ENCODE results near the gene CCDC171. TPM values are rescaled to one million over a fixed set of nuclear protein-coding genes. Genes with fewer than 3 reads are reported as not detected.

CCDC171 gene
- total and polyA plus RNA-seq, 12 donors, result 1.2 to 4.9 (median 2.7) TPM

- WGBS, 4 donors, result 72 to 90% (median 78%) methylated on average over 2 of the region's 2 CpGs
- TF ChIP-seq CTCF (IDR thresholded peaks at IDR 0.05) (no peak), POLR2A (IDR thresholded peaks at IDR 0.05) (no peak)
- Histone ChIP-seq H3K4me3 (no peak overlapping the region), H3K9me3 (replicated peaks in 1 of 3) (no peaks in the 10 kb centered on the region), H3K4me1 (replicated peaks in 1 of 2) (no peaks in the 10 kb centered on the region), H3K36me3 (replicated peaks in 1 of 2) (no peaks in the 10 kb centered on the region), H3K27ac (no peak overlapping the region), H3K27me3 (no peaks in the 10 kb centered on the region)
- DNase-seq, result no peak
- intact Hi-C loops (cut with DNase I), result no loop called here
Measured at GRCh38 chr9:15729507-15729906, 176.7 kb downstream of the CCDC171 start.

GRCh38 chr9:15735083-15735857 is 182.4 kb downstream of the CCDC171 start:
- peak in 3 of 7 donors; percentile 19 to 30 (median 27) for DNase-seq
- Histone ChIP-seq H3K27ac (no peak overlapping the region), H3K27me3 (no peaks in the 10 kb centered on the region), H3K9me3 (replicated peaks in 1 of 3) (no peaks in the 10 kb centered on the region), H3K4me1 (replicated peaks in 1 of 2) (no peaks in the 10 kb centered on the region), H3K36me3 (replicated peaks in 1 of 2) (no peaks in the 10 kb centered on the region), H3K4me3 (no peak overlapping the region)
- no peak for TF ChIP-seq POLR2A (IDR thresholded peaks at IDR 0.05)
- no peak for TF ChIP-seq CTCF (IDR thresholded peaks at IDR 0.05)
- WGBS, 4 donors, result 67 to 72% (median 69%) methylated on average over 5 of the region's 5 CpGs
- intact Hi-C loops (cut with DNase I), result no loop called here

- intact Hi-C loops (cut with DNase I), result no loop called here
- no peaks in the 10 kb centered on the region for H3K9me3 ChIP-seq (replicated peaks in 1 of 3)
Measured at GRCh38 chr9:15736569-15736968, 183.7 kb downstream of the CCDC171 start.

GRCh38 chr9:15738011-15738410 is 185.2 kb downstream of the CCDC171 start:
- Histone ChIP-seq H3K36me3 (replicated peaks in 1 of 2) (no peaks in the 10 kb centered on the region), H3K27me3 (no peaks in the 10 kb centered on the region), H3K9me3 (replicated peaks in 1 of 3) (no peaks in the 10 kb centered on the region), H3K27ac (no peak overlapping the region), H3K4me1 (replicated peaks in 1 of 2) (no peaks in the 10 kb centered on the region), H3K4me3 (no peak overlapping the region)
- no peak for TF ChIP-seq CTCF (IDR thresholded peaks at IDR 0.05)
- intact Hi-C loops (cut with DNase I), result no loop called here
- DNase-seq, result no peak
- WGBS, 4 donors, result 48 to 67% (median 59%) methylated on average over 1 of the region's 1 CpG

More at GRCh38 chr9:15736569-15736968, 183.7 kb downstream of the CCDC171 start:
- Histone ChIP-seq H3K4me3 (no peak overlapping the region), H3K4me1 (replicated peaks in 1 of 2) (no peaks in the 10 kb centered on the region), H3K27ac (no peak overlapping the region), H3K27me3 (no peaks in the 10 kb centered on the region), H3K36me3 (replicated peaks in 1 of 2) (no peaks in the 10 kb centered on the region)
- no peak for DNase-seq
- TF ChIP-seq POLR2A (IDR thresholded peaks at IDR 0.05) (no peak), CTCF (IDR thresholded peaks at IDR 0.05) (no peak)
- WGBS, 4 donors, result 87 to 91% (median 89%) methylated on average over 6 of the region's 6 CpGs
